HL-60 (cell line): ENCODE data around the gene MGME1.

Experiments used
- DNase-seq, 2 experiments: peaks; one replicate each; pipeline ENCODE4 v3.0.0-alpha.2; 2010 to 2020; ENCODE audit warnings: low read depth in 1 of 2, low spot score in 1 of 2
- H3K27ac ChIP-seq: fragments of 250-450 bp; sonication (Bioruptor Pico); replicated peaks from 2 replicates; pipeline ENCODE4 v1.5.1; 2020; ENCODE audit warnings: mild to moderate bottlenecking, moderate library complexity
- H3K27me3 ChIP-seq: fragments of 250-450 bp; sonication (Bioruptor Pico); 2 replicates; pipeline ENCODE4 v1.5.1; 2021; ENCODE audit warnings: mild to moderate bottlenecking, moderate library complexity; ENCODE audit not compliant: insufficient read depth, poor library complexity, severe bottlenecking
- H3K4me3 ChIP-seq: replicated peaks from 2 replicates; pipeline ENCODE4 v1.5.1; 2011; ENCODE audit warnings: mild to moderate bottlenecking, control low read depth, low read length; ENCODE audit not compliant: insufficient read depth
- CTCF ChIP-seq: IDR thresholded peaks from one replicate; pipeline ENCODE4 v1.5.1; 2011; ENCODE audit warnings: low read length, control low read depth, inconsistent platforms; ENCODE audit not compliant: insufficient read depth
- GABPA ChIP-seq: IDR thresholded peaks from 2 replicates; pipeline ENCODE4 v1.6.1; 2012; ENCODE audit warnings: low read depth
- POLR2AphosphoS5 ChIP-seq: IDR thresholded peaks from 2 replicates; pipeline ENCODE4 v1.6.1; 2012; ENCODE audit warnings: low read depth
- REST ChIP-seq: IDR thresholded peaks from 2 replicates; pipeline ENCODE4 v1.6.1; 2012; ENCODE audit warnings: low read depth; ENCODE audit not compliant: insufficient replicate concordance
- SPI1 ChIP-seq: IDR thresholded peaks from 2 replicates; pipeline ENCODE4 v1.6.1; 2012; ENCODE audit warnings: low read depth, mild to moderate bottlenecking, borderline replicate concordance

Gene MGME1

GRCh38 chr20:17992224-17992637, 23.4 kb downstream of the MGME1 start:
- DNase-seq, result no peak
- TF ChIP-seq CTCF (no peak), REST (no peak), GABPA (no peak), SPI1 (no peak), POLR2AphosphoS5 (no peak)
- no peak overlapping the region for H3K27ac ChIP-seq

GRCh38 chr20:17992847-17993513, 24.2 kb downstream of the MGME1 start:
- DNase-seq, result no peak
- Histone ChIP-seq H3K27me3 (no peaks in the 10 kb centered on the region), H3K4me3 (no peak overlapping the region), H3K27ac (no peak overlapping the region)
- no peak for TF ChIP-seq CTCF
- TF ChIP-seq SPI1, result no peak
- no peak for TF ChIP-seq REST
- TF ChIP-seq GABPA, result no peak
- TF ChIP-seq POLR2AphosphoS5, result no peak

More at GRCh38 chr20:17992224-17992637, 23.4 kb downstream of the MGME1 start:
- no peak overlapping the region for H3K4me3 ChIP-seq
- H3K27me3 ChIP-seq, result no peaks in the 10 kb centered on the region

GRCh38 chr20:17993546-17993945, 24.7 kb downstream of the MGME1 start:
- DNase-seq, result no peak

More at GRCh38 chr20:17993546-17993945, 24.7 kb downstream of the MGME1 start:
- H3K27ac ChIP-seq, result no peak overlapping the region
- TF ChIP-seq GABPA (no peak), REST (no peak), SPI1 (no peak), CTCF (no peak), POLR2AphosphoS5 (no peak)
- H3K27me3 ChIP-seq, result no peaks in the 10 kb centered on the region
- H3K4me3 ChIP-seq, result no peak overlapping the region
